Measurements from ENCODE around the gene TTLL12. TPM values are rescaled to one million over a fixed set of nuclear protein-coding genes. Genes with fewer than 3 reads are reported as not detected.

The TTLL12 gene
- total and polyA plus RNA-seq, 2 of the 8 experiments (the other 6 are each of a cell fraction or from before 2014, with no cell fraction given), result 101 to 124 TPM

GRCh38 chr22:43191831-43192230 lies 4.9 kb upstream of the TTLL12 start:
- Histone ChIP-seq H3K79me1 (ENCODE audit: low read depth, low read length) (no peaks in the 10 kb centered on the region), H3K9ac (replicated peaks in 1 of 4; ENCODE audit: extremely low read depth in 1 of 4, low read depth in 3 of 4, low read length in 3 of 4) (no peak overlapping the region), H2BK5ac (ENCODE audit: low read depth, low read length) (no peak overlapping the region), H3K4me3 (ENCODE audit: extremely low read depth in 1 of 4, insufficient read depth in 2 of 4, low read depth in 3 of 4, low read length in 4 of 4) (no peak overlapping the region), H4K5ac (ENCODE audit: insufficient read length, low read depth, low read length) (no peak overlapping the region), H4K8ac (ENCODE audit: extremely low read depth, insufficient read depth, low read length) (no peak overlapping the region), H2AFZ (ENCODE audit: low read length) (no peak overlapping the region), H2AK5ac (ENCODE audit: low read depth, low read length) (no peak overlapping the region), H3K9me3 (ENCODE audit: insufficient read depth in 2 of 2, low read depth in 1 of 2, low read length in 1 of 2) (no peaks in the 10 kb centered on the region), H3K4me1 (replicated peaks in 1 of 4; ENCODE audit: control insufficient read depth in 3 of 4, insufficient read depth in 4 of 4, low read length in 3 of 4) (peaks cover 0 to 3% (median 0%) of the 10 kb centered on the region in 4 experiments; a peak in 1 of 7 replicates), H3K4ac (replicated peaks; ENCODE audit: insufficient read length, low read depth, low read length) (no peak overlapping the region), H3K23me2 (ENCODE audit: low read depth, low read length) (no peaks in the 10 kb centered on the region), H4K20me1 (replicated peaks in 1 of 2; ENCODE audit: control insufficient read depth in 1 of 2, insufficient read depth in 2 of 2, low read length in 2 of 2) (no peaks in the 10 kb centered on the region), H3K36me3 (ENCODE audit: control insufficient read depth in 2 of 4, insufficient read depth in 4 of 4, low read length in 3 of 4) (no peaks in the 10 kb centered on the region), H3K27ac (ENCODE audit: low read depth, low read length) (no peak overlapping the region), H3K79me2 (ENCODE audit: control insufficient read depth in 1 of 2, insufficient read depth in 2 of 2, low read length in 2 of 2) (no peaks in the 10 kb centered on the region), H3K56ac (replicated peaks; ENCODE audit: insufficient read length, low read depth, low read length) (no peak overlapping the region), H2BK120ac (replicated peaks; ENCODE audit: low read depth, low read length) (no peak overlapping the region), H2BK12ac (ENCODE audit: low read depth, low read length) (no peak overlapping the region), H3K18ac (ENCODE audit: extremely low read depth, low read length) (no peak overlapping the region), H2BK15ac (ENCODE audit: low read length) (no peak overlapping the region), H3K14ac (ENCODE audit: insufficient read length) (no peak overlapping the region), H3K23ac (ENCODE audit: insufficient read length) (no peak overlapping the region), H2BK20ac (ENCODE audit: low read length) (no peak overlapping the region), H3K4me2 (ENCODE audit: insufficient read depth in 1 of 2, low read depth in 2 of 2, low read length in 2 of 2) (no peak overlapping the region), H4K91ac (replicated peaks; ENCODE audit: insufficient read length, low read length) (no peak overlapping the region), H3K27me3 (replicated peaks in 1 of 4; ENCODE audit: control insufficient read depth in 3 of 4, extremely low read depth in 1 of 4, insufficient read depth in 3 of 4, low read length in 3 of 4) (no peaks in the 10 kb centered on the region; a peak in 1 of 7 replicates)
- ChIA-PET CTCF (ENCODE audit: partially characterized antibody) (interaction anchor here (5.1 to 12.4 kb wide), 2 partner anchors 11 to 37 kb away, joined by 42 to 104 read pairs; no protein-coding TSS in a partner anchor), POLR2A (ENCODE audit: partially characterized antibody) (no interaction called here)
- no peak for TF ChIP-seq EGR1 (IDR thresholded peaks at IDR 0.05; ENCODE audit: borderline replicate concordance, low read depth, low read length)
- no peak for TF ChIP-seq BCL11A (IDR thresholded peaks at IDR 0.05; ENCODE audit: low read depth in 2 of 2, low read length in 2 of 2)
- no peak for TF ChIP-seq NANOG (IDR thresholded peaks at IDR 0.05; ENCODE audit: insufficient read depth, low read depth, low read length, poor library complexity, severe bottlenecking)
- TF ChIP-seq GTF2F1 (IDR thresholded peaks at IDR 0.05; ENCODE audit: borderline replicate concordance, low read depth, low read length), result no peak
- TF ChIP-seq RXRA (IDR thresholded peaks at IDR 0.05; ENCODE audit: insufficient read depth, low read depth, low read length), result no peak
- TF ChIP-seq TCF12 (IDR thresholded peaks at IDR 0.05; ENCODE audit: low read depth, low read length), result no peak
- no peak for TF ChIP-seq RAD21 (IDR thresholded peaks at IDR 0.05 in 1 of 2, conservative IDR thresholded peaks at IDR 0.05 in 1 of 2; ENCODE audit: low read depth in 2 of 2, low read length in 2 of 2)
- no peak for TF ChIP-seq JUND (IDR thresholded peaks at IDR 0.05; ENCODE audit: low read length)
- FAIRE-seq (no peak), DNase-seq (ENCODE audit: low read depth in 1 of 2, low spot score in 2 of 2) (no peak)
